Neural crest cell (in vitro differentiated cells): ENCODE results near the gene SEC16B. TPM values are rescaled to one million over a fixed set of nuclear protein-coding genes. Genes with fewer than 3 reads are reported as not detected.

Experiments
- DNase-seq: peaks from one replicate; pipeline ENCODE4 v3.0.0; 2021; ENCODE audit warnings: low read depth, mixed read lengths, low spot score
- H3K27ac Mint-ChIP-seq: one replicate; pipeline ENCODE4 v1.8.0; 2021; ENCODE audit warnings: mild to moderate bottlenecking, mixed read lengths; ENCODE audit not compliant: unreplicated experiment
- H3K27me3 Mint-ChIP-seq: 2 replicates; pipeline ENCODE4 v1.8.0; 2021; ENCODE audit warnings: low read depth, mild to moderate bottlenecking, mixed read lengths
- H3K36me3 Mint-ChIP-seq: 2 replicates; pipeline ENCODE4 v1.8.0; 2021; ENCODE audit warnings: low read depth, mild to moderate bottlenecking, mixed read lengths
- H3K4me1 Mint-ChIP-seq: 2 replicates; pipeline ENCODE4 v1.8.0; 2021; ENCODE audit warnings: mixed read lengths
- H3K4me3 Mint-ChIP-seq: one replicate; pipeline ENCODE4 v1.8.0; 2021; ENCODE audit warnings: mild to moderate bottlenecking, mixed read lengths
- H3K9me3 Mint-ChIP-seq: 2 replicates; pipeline ENCODE4 v1.8.0; 2021; ENCODE audit warnings: mixed read lengths
- CTCF ChIP-seq: fragments of 200-600 bp; sonication (generic); conservative IDR thresholded peaks from 2 replicates; pipeline ENCODE4 v1.5.0; 2021; ENCODE audit warnings: antibody characterized with exemption, mild to moderate bottlenecking
- total RNA-seq: library from RNA; stranded (reverse); gene quantifications from 2 replicates; pipeline ENCODE4 v1.2.1, GENCODE V29; 2021

SEC16B gene
- total RNA-seq, 1 donor from 2014 or later, result 1.4 TPM

DNA sequence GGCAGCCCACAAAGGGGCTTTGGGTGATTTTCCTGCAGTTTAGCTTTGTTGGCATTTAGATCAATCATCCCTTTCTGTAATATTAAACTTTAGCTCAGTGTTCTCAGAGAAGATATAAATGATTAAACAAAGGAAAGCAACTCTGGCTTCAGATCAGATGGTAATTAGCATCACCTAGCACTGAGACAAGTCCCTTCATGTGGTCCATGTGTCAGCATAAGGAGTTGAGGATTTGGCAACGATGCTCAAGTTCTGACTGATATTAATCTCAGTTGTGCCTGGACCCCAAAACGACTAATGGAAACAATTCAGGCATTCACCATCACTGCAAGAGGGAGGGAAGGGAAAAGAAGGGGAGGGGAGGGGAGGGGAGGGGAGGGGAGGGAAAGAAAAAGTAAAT lies 60.4 kb downstream of the SEC16B start:
- Mint-ChIP-seq H3K36me3 (no peaks in the 10 kb centered on the region), H3K27ac (no peak overlapping the region), H3K4me3 (no peak overlapping the region), H3K9me3 (peaks cover 3% of the 10 kb centered on the region), H3K27me3 (no peaks in the 10 kb centered on the region), H3K4me1 (peaks cover 4% of the 10 kb centered on the region)
- TF ChIP-seq CTCF, result no peak
- DNase-seq, result no peak

GRCh38 chr1:177907000-177907399 lies 62.9 kb downstream of the SEC16B start:
- Mint-ChIP-seq H3K27ac (no peak overlapping the region), H3K4me3 (no peak overlapping the region), H3K4me1 (peaks cover 8% of the 10 kb centered on the region), H3K27me3 (no peaks in the 10 kb centered on the region), H3K36me3 (no peaks in the 10 kb centered on the region), H3K9me3 (peaks cover 3% of the 10 kb centered on the region)
- TF ChIP-seq CTCF, result no peak
- no peak for DNase-seq

DNA sequence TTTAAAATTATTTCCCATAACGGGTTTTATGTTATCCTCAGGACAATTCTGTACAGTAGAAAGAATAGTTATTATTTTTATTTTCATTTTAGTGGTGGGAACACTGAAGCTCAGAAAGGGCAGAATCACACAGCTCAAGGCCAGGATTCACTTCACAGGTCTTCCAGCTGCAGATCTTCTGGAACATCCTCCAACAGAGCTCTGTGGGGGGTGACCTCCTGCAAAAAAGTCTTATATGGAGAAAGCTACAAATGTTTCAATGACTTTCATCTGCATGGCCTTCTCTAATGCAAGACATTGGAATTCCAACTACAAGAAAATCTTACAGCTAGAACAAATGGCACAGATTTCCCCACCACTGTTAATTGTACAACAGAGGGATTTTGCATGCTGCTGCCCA lies 64.2 kb downstream of the SEC16B start:
- Mint-ChIP-seq H3K9me3 (peaks cover 3% of the 10 kb centered on the region), H3K27me3 (no peaks in the 10 kb centered on the region), H3K27ac (no peak overlapping the region), H3K4me1 (peaks cover 16% of the 10 kb centered on the region), H3K4me3 (no peak overlapping the region), H3K36me3 (no peaks in the 10 kb centered on the region)
- TF ChIP-seq CTCF, result no peak
- DNase-seq, result no peak

DNA sequence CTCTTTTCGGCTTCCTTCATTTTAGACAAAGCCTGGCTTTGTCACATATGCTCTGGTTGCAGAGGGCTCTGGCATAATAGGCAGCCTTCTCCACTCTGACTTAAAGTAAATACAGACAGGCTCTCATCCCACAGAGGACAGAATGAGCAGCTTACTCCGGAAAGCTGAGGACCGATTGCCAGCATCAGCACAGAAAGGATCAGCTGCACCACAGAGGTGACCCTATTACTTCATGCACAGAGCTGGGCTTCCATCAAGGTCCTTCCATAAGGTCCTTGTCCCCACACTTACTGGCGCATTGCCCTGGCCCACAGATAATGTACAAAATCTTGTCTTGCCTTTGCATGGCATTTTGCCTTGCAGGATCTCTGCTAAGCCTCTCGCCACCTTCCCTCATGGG lies 67.6 kb downstream of the SEC16B start:
- no peaks in the 10 kb centered on the region for H3K27me3 Mint-ChIP-seq
- no peaks in the 10 kb centered on the region for H3K9me3 Mint-ChIP-seq
- TF ChIP-seq CTCF, result no peak
- peak overlapping the region; percentile 15 for H3K27ac Mint-ChIP-seq
- H3K4me3 Mint-ChIP-seq, result no peak overlapping the region
- peaks cover 21% of the 10 kb centered on the region for H3K4me1 Mint-ChIP-seq
- no peak for DNase-seq
- H3K36me3 Mint-ChIP-seq, result no peaks in the 10 kb centered on the region

DNA sequence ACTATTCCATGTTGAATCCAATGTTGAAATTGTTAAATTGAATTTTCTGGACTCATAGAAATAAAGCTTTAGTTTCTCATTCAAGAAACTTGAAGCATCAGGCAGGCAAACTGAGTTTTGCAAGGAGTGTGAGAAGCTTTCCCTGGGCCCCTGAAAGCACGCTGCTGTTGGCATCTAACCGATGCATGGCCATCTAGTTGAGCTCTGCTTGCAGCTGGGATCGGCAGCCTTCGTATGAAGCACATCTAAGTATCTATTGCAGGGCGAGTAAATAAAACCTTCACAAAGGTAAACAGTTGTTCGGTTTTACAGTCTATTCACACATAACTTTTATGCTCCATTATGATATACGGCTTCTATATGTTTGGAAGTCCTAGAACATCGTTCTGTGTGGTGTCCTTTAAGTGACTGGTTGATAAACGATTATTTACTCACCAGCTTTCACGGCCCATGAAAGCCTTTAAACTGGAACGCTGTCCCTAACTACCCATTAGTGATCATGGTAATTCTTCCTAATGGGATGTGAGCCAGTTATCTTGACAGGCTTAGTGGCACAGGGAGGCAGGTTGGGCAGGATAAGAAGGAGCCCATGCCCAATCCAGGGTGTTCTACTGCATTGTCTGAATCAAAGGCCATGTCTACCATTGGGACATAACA lies 71.7 kb downstream of the SEC16B start:
- Mint-ChIP-seq H3K4me3 (no peak overlapping the region), H3K27ac (no peak overlapping the region), H3K27me3 (no peaks in the 10 kb centered on the region), H3K9me3 (no peaks in the 10 kb centered on the region), H3K36me3 (no peaks in the 10 kb centered on the region), H3K4me1 (peaks cover 22% of the 10 kb centered on the region)
- TF ChIP-seq CTCF, result no peak
- no peak for DNase-seq
